Measurements from ENCODE around the gene SRXN1.
"Not testable (repeated sequence)": the region's sequence is repeated elsewhere in the genome, so short reads cannot be mapped to it uniquely, and the experiment has no call there.

The SRXN1 gene

GRCh38 chr20:653110-653589 lies at the start of gene SRXN1:
Gene SRXN1, minus strand, starts transcription at chr20:653200. Its CDS starts 15 bp downstream, at chr20:653185.
- DNase-seq (ENCODE audit: low read depth in 2 of 2) = peak; percentile 65 to 66

DNA sequence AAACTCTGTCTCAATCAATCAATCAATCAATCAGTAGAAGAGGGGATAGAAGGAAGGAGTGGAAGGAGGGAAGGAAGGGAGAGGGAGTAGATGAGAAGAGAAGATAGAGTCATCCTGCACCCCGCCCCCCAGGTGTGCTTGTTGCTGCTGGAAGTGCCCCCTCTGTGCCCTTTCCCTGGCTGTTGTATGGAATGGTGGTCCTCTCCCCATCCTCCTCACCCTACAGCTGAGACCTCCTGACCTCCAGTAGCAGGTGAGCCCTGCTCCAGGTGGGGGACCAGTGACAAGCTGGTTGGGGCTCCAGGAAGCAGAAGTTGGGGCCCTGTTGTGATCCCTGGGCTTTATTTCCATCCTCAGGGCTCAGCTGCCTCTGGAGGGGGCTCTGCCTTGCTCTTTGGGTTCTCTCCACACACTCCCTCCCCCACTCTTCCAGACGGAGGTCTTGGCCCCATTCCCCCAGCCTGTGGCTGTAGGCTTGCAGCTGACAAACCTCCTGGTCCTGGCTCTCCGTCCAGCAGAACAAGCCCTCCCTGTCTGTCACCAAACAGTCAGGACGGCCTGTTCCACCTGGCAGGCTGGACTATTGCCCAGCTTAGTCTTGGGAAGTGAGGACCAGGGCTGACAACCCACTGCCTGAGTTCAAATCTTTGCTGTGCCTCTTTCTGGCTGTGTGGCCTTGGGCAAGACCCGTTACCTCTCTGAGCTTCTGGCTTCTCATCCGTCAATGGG lies 48.6 kb upstream of the SRXN1 start:
- no peak for DNase-seq (ENCODE audit: low read depth in 2 of 2)

GRCh38 chr20:699811-700338 lies 46.9 kb upstream of the SRXN1 start:
- DNase-seq (ENCODE audit: low read depth in 2 of 2) = no peak

DNA sequence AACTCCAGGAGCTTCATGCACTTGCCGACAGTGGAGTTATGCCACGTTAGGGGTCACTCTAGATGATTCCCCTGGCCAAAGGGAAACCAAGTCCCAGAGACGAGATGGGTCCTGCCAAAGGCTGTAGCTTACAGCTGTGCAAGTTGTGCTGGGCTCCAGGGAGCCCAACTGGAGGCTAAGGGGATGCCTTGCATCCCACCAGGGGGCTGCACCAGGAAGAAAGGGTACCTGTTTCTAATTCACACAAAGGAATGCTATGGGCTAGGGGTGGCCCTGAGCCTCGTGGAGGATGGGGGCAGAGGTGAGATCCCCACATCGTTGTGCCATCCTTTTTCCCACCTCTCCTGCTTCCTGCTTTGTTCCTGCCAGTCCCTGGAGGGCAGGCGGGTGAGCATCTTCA lies 46.3 kb upstream of the SRXN1 start:
- no peak for DNase-seq (ENCODE audit: low read depth in 2 of 2)

DNA sequence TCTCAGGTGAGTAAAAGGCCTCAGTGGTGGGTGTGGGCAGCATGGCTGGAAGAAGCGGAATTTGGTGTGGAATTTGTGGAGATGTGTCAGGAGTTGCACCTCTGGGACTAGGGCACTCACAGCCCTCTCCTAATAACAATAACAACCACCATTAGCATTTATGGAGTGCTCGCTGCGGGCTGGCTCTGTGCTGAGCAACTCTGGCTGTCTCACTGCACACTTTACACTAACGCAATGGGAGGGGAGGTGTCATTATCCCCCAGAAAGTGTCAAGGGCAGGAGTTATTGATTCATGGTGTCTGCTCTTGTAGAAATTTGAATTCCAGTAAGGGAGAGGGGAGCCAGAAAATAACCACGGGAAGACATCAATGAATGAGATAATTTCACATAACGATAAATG lies 45.3 kb upstream of the SRXN1 start:
- DNase-seq (ENCODE audit: low read depth in 2 of 2) = no peak

- DNase-seq (ENCODE audit: low read depth in 2 of 2) = no peak
These were observed 44.8 kb upstream of the SRXN1 start for GRCh38 chr20:697826-698225.

- DNase-seq (ENCODE audit: low read depth in 2 of 2) = no peak
These were observed 42.3 kb upstream of the SRXN1 start for GRCh38 chr20:695165-695866.

GRCh38 chr20:694496-694895 lies 41.5 kb upstream of the SRXN1 start:
- DNase-seq (ENCODE audit: low read depth in 2 of 2) = no peak

DNA sequence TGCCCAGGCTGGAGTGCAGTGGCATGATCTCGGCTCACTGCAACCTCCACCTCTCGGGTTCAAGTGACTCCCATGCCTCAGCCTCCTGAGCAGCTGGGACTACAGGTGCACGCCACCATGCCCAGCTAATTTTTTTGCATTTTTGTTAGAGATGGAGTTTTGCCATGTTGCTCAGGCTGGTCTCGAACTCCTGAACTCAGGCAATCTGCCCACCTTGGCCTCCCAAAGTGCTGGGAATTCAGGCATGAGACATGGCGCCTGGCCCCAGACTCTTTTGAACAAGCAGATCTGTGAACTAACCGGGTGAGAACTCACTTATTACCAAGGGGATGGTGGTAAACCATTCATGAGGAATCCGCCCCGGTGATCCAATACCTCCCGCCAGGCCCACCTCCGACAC lies 40.8 kb upstream of the SRXN1 start:
- not testable (repeated sequence) for DNase-seq (ENCODE audit: low read depth in 2 of 2)

GRCh38 chr20:692044-692443 lies 39.0 kb upstream of the SRXN1 start:
- no peak for DNase-seq (ENCODE audit: low read depth in 2 of 2)

DNA sequence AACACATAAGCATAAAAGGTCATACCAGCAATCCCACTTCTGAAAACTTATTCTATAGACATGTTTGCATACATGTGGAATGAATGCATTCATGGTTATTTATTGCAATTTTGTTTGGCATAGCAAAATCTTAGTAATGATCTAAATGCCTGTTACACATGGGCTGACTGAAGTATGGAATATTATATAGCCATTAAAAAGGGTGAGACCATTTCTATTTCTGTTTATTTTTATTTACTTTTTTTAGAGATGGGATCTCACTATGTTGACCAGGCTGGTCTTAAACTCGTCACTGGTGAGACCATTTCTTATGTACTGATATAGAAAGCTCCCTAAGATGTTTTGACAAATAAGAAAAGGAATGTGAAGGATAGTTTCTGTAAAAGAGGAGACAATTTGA lies 36.9 kb upstream of the SRXN1 start:
- no peak for DNase-seq (ENCODE audit: low read depth in 2 of 2)

DNA sequence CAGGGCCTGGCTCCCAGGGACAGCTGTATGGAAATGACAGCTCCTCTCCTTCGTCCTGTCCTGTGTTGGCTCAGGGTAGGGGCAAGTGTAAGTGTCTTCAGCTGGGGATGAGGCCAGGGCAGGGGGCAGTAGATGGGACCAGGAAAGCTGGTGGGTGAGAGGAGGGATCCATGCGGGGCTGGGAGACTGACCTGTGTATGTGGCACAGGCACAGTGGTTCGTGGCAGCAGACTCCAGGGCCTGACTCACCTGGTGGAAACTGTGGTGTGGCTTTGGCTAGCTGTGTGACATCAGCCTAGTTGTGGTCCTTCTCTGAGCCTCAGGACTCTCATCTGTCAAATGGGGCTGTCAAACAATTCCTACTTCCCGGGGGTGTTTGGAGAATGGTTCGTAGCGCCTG lies 36.3 kb upstream of the SRXN1 start:
- DNase-seq (ENCODE audit: low read depth in 2 of 2) = no peak

DNA sequence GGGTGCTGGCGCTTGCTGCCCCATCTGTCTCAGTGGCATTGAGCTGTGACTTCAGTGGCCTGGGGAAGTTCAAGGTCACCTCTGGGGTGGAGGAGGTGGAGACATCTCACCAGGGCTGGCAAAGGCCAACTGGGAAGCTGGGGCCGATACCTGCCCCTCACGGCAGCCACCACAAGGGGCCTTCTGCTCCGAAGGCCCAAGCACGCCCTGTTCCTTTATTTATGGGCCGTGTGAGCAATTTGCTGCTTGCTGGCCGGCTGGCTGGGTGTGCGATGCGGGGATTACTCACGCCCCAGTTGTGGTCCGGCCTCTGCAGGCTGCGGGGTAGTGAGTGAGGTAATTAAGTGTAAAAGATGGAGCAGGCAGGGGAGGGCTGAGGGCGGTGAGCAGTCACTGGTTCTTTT lies 35.8 kb upstream of the SRXN1 start:
- DNase-seq (ENCODE audit: low read depth in 2 of 2) = no peak

GRCh38 chr20:687468-688203 lies 34.6 kb upstream of the SRXN1 start:
- no peak for DNase-seq (ENCODE audit: low read depth in 2 of 2)

DNA sequence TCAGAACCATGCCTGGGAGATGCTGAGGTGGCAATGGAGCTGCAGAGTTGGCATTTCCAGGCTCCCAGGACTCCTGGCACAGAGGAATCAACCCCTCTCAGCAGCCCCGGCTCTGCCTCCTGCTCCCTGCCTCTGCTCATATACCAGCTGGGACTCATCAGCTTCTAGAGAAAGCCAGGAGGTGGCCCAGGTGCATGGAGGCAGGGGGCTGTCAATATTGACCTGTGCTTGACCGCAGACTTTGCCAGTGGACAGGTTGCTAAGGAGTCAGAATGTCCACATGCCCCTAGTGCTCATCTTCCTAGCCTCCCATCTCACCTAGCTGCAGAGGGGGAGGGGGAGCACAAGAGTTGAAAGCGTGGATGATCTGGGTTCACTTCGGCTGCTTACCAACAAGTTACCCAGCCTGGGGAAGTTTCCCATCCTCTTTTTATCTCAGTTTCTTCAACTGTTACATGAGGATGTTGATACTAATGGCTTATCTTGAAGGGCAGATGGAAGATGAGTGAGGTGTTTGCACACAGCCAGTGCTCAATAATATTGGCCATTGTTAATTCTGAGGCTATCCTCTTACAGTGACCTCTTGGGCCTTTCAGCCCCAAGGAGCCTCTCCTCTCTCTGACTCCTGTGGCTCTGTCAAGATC lies 31.8 kb upstream of the SRXN1 start:
- DNase-seq (ENCODE audit: low read depth in 2 of 2) = no peak

GRCh38 chr20:682123-682522 lies 29.1 kb upstream of the SRXN1 start:
- DNase-seq (ENCODE audit: low read depth in 2 of 2) = no peak

DNA sequence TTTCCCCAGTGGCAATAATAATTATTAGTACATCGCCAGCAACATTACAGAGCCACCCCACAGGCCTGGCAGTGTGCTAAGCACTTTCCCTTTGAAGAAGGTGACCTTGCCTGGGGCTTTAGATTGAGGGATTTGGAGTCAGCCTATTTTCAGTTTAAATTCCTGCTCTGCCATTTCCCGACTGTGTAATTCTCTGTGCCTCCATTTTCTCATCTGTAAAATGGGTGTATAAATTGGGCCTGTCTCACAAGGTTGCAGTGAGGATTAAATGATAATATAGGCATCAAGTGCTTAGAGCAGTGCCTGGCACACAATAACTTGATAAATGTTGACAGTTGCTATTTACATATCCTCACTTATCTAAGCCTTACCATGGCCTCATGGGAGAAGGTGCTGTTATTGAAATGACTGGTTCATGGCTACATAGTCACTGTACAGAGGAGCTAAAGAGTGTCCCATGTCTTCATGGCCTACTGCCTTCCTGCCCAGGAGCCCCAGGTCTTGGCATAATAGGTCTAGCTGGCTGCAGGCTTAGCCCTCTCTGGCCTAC lies 27.7 kb upstream of the SRXN1 start:
- DNase-seq (ENCODE audit: low read depth in 2 of 2) = no peak

GRCh38 chr20:677957-678356 lies 25.0 kb upstream of the SRXN1 start:
- DNase-seq (ENCODE audit: low read depth in 2 of 2) = no peak

DNA sequence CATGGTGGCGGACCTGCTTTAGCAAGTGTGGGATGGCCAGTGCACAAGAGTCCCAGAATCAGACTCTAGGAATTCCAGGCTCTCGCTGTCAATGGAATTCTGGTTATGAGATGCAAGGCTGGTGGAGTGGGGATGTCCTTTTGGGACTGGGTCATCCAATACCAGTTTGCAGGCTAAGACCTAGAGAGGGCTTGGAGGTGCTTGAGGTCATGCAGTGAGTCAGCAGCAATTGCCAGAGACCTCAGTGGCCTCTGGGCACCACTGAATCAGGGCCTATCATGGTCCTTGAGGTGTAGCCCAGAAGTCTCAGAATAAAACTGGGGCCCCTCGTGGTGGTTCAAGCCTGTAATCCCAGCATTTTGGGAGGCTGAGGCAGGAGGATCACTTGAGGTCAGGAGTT lies 24.0 kb upstream of the SRXN1 start:
- DNase-seq (ENCODE audit: low read depth in 2 of 2) = no peak

DNA sequence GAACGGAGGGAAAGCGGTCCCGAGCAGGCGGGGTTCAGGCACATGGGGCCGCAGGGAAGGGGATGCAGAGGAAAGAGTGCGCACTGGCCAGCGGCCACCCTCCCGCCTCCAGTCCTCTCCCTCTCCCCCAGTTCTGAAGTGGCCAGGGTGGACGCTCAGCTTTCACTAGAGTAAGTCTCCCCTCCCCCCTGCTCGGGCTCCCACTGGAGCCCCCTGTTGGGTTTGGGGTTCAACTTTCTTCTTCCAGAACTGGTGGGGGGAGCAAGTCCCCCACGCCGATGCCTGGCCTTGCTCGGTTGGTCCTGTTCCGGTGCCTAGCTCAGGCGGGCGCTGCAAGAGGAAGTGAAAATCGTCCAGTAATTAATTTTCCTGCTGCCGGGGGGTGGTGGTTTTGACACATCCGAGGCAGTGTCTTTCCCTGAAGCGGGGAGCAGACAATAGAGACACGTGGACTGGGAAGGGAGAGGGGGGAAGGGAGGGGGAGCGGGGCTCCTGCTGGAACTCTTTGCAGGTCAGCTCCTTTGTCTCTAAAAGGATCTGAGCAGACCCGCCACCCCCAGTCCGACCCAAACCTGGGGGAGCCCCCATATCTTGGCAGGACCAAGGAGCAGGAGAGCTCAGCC lies 23.4 kb upstream of the SRXN1 start:
- no peak for DNase-seq (ENCODE audit: low read depth in 2 of 2)
